ENCODE data around the gene BCR.
A peak's percentile ranks its signal among the peaks of the same experiment; 100 is the strongest.

BCR gene

GRCh38 chr22:23152238-23153114, 27.8 kb upstream of the BCR start:
- Histone ChIP-seq H3K4me2 (no peak overlapping the region), H4K20me1 (ENCODE audit: insufficient read depth) (no peaks in the 10 kb centered on the region), H3K4me1 (ENCODE audit: low read depth, poor library complexity, severe bottlenecking) (peaks cover 32% of the 10 kb centered on the region)

DNA sequence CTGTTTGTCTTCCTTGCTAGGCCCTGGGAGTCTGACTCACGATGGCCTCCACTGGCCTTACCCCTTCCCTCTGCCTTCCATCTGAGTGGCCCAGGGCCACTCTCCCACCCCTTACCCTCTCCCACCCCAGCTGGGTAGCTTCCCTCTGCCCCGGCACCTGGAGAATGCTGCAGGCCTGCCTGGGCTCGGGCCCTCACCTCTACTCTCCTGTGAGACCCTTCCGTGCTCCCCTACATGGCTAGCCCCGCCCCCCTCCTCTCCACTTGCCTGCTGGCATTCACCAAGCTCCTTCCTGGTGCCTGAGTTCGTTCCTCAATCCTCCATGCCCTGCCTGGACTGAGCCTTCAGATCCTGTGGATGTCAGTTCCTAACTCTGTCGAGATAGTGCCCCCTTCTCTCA, 26.3 kb upstream of the BCR start:
- H4K20me1 ChIP-seq (ENCODE audit: insufficient read depth), result no peaks in the 10 kb centered on the region
- no peak overlapping the region for H3K9ac ChIP-seq
- no peak overlapping the region for H3K4me2 ChIP-seq

More at GRCh38 chr22:23152238-23153114, 27.8 kb upstream of the BCR start:
- H3K9ac ChIP-seq, result no peak overlapping the region
- H3K4me3 ChIP-seq (IDR thresholded peaks at IDR 0.05; ENCODE audit: insufficient read depth, low read depth, low read length), result no peak overlapping the region
- H3K27ac ChIP-seq, result no peak overlapping the region
- no peaks in the 10 kb centered on the region for H3K36me3 ChIP-seq (ENCODE audit: insufficient read depth)
- TF ChIP-seq, protein P1, sequence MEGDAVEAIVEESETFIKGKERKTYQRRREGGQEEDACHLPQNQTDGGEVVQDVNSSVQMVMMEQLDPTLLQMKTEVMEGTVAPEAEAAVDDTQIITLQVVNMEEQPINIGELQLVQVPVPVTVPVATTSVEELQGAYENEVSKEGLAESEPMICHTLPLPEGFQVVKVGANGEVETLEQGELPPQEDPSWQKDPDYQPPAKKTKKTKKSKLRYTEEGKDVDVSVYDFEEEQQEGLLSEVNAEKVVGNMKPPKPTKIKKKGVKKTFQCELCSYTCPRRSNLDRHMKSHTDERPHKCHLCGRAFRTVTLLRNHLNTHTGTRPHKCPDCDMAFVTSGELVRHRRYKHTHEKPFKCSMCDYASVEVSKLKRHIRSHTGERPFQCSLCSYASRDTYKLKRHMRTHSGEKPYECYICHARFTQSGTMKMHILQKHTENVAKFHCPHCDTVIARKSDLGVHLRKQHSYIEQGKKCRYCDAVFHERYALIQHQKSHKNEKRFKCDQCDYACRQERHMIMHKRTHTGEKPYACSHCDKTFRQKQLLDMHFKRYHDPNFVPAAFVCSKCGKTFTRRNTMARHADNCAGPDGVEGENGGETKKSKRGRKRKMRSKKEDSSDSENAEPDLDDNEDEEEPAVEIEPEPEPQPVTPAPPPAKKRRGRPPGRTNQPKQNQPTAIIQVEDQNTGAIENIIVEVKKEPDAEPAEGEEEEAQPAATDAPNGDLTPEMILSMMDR (conservative IDR thresholded peaks at IDR 0.05; ENCODE audit: low read depth, low read length), result no peak
- H3K27me3 ChIP-seq (ENCODE audit: insufficient read depth, low read depth), result no peaks in the 10 kb centered on the region
- no peaks in the 10 kb centered on the region; the same call in 1 of the 2 replicates for H3K79me2 ChIP-seq (ENCODE audit: insufficient read depth, low read depth)
- H2AFZ ChIP-seq (ENCODE audit: low read depth), result no peak overlapping the region

GRCh38 chr22:23154461-23154860, 25.8 kb upstream of the BCR start:
- H3K79me2 ChIP-seq (ENCODE audit: insufficient read depth, low read depth), result no peaks in the 10 kb centered on the region; the same call in 1 of the 2 replicates
- H3K27me3 ChIP-seq (ENCODE audit: insufficient read depth, low read depth), result no peaks in the 10 kb centered on the region
- H2AFZ ChIP-seq (ENCODE audit: low read depth), result no peak overlapping the region
- H3K4me3 ChIP-seq (IDR thresholded peaks at IDR 0.05; ENCODE audit: insufficient read depth, low read depth, low read length), result no peak overlapping the region
- no peak overlapping the region for H3K4me2 ChIP-seq
- TF ChIP-seq, protein P1 (conservative IDR thresholded peaks at IDR 0.05; ENCODE audit: low read depth, low read length), result no peak
- no peaks in the 10 kb centered on the region for H4K20me1 ChIP-seq (ENCODE audit: insufficient read depth)
- no peaks in the 10 kb centered on the region for H3K36me3 ChIP-seq (ENCODE audit: insufficient read depth)
- peaks cover 39% of the 10 kb centered on the region for H3K4me1 ChIP-seq (ENCODE audit: low read depth, poor library complexity, severe bottlenecking)
- no peak overlapping the region for H3K9ac ChIP-seq
- H3K27ac ChIP-seq, result no peak overlapping the region

More for the DNA sequence above, 26.3 kb upstream of the BCR start:
- Histone ChIP-seq H2AFZ (ENCODE audit: low read depth) (no peak overlapping the region), H3K27ac (no peak overlapping the region), H3K79me2 (ENCODE audit: insufficient read depth, low read depth) (no peaks in the 10 kb centered on the region; the same call in 1 of the 2 replicates), H3K27me3 (ENCODE audit: insufficient read depth, low read depth) (no peaks in the 10 kb centered on the region), H3K4me1 (ENCODE audit: low read depth, poor library complexity, severe bottlenecking) (peaks cover 39% of the 10 kb centered on the region), H3K4me3 (IDR thresholded peaks at IDR 0.05; ENCODE audit: insufficient read depth, low read depth, low read length) (no peak overlapping the region), H3K36me3 (ENCODE audit: insufficient read depth) (no peaks in the 10 kb centered on the region)
- TF ChIP-seq, protein P1 (conservative IDR thresholded peaks at IDR 0.05; ENCODE audit: low read depth, low read length), result no peak

DNA sequence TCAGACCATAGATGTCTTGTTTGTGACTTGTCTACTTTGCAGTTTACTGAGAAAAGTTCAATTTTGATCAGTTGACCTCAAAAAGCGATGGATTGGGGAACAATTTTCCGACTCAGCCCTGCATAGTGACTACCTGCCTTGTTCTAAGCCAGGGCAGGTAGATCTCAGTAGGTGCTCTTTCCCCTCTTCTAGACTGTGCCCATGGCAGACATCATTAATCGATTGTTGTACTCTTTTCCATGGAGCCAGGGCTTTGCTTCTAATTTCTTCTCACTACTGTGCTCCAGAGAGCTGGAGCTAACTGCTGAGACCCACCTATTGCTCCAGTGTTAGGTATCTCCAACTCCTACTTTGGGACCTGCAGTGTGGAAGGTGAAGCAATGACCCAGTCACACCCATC, 25.2 kb upstream of the BCR start:
- peaks cover 39% of the 10 kb centered on the region for H3K4me1 ChIP-seq (ENCODE audit: low read depth, poor library complexity, severe bottlenecking)
- no peaks in the 10 kb centered on the region for H3K27me3 ChIP-seq (ENCODE audit: insufficient read depth, low read depth)
- no peak overlapping the region for H3K27ac ChIP-seq
- no peak overlapping the region for H3K9ac ChIP-seq
- no peaks in the 10 kb centered on the region for H3K36me3 ChIP-seq (ENCODE audit: insufficient read depth)
- no peak overlapping the region for H3K4me3 ChIP-seq (IDR thresholded peaks at IDR 0.05; ENCODE audit: insufficient read depth, low read depth, low read length)
- H3K79me2 ChIP-seq (ENCODE audit: insufficient read depth, low read depth), result no peaks in the 10 kb centered on the region; the same call in 1 of the 2 replicates
- no peaks in the 10 kb centered on the region for H4K20me1 ChIP-seq (ENCODE audit: insufficient read depth)
- H3K4me2 ChIP-seq, result peak overlapping the region; percentile 87; the same call in 1 of the 2 replicates
- TF ChIP-seq, protein P1 (conservative IDR thresholded peaks at IDR 0.05; ENCODE audit: low read depth, low read length), result no peak
- H2AFZ ChIP-seq (ENCODE audit: low read depth), result no peak overlapping the region
